ENCODE results near the gene PITX1.

DNA sequence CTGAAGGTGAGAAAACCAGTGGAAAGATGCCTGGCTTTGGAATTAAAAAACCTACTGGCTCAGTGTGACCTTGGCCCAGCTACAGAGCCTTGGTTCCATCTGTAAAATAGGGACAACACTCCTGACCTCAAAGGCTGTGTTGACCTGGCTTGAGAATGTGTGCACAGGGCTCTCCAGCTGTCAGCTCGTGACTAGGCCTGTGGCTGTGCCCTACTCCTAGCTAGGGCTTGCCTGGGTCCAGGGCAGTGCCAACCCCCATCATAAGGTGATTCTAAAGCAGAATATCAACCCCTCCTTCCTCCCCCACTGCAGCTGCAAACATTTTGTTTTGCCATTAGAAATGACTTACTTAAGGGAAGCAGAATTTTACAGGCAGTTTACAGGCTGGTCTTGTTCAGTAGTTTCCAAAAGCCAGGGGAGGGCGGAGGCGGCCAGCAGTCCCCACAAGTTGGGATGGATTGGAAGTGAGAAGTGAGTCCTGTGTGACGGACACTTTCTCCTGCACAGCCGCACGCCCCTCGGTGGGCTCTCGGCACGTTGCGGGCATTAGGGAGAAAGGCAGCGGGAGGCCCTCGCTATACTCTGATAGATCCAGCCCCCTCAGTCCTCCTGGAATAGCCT lies 7.3 kb downstream of the PITX1 start:
- TF ChIP-seq CTCF (CRISPR knock-in tag; IDR thresholded peaks at IDR 0.05) (no peak), NR2C2 (CRISPR knock-in tag; IDR thresholded peaks at IDR 0.05; ENCODE audit: borderline replicate concordance) (no peak), TARDBP (CRISPR knock-in tag; IDR thresholded peaks at IDR 0.05) (no peak), FOXP4 (CRISPR knock-in tag; IDR thresholded peaks at IDR 0.05) (no peak), RAD51 (IDR thresholded peaks at IDR 0.05; ENCODE audit: borderline replicate concordance) (no peak), MAX (IDR thresholded peaks at IDR 0.05) (no peak)
- TF ChIP-seq, protein P1, sequence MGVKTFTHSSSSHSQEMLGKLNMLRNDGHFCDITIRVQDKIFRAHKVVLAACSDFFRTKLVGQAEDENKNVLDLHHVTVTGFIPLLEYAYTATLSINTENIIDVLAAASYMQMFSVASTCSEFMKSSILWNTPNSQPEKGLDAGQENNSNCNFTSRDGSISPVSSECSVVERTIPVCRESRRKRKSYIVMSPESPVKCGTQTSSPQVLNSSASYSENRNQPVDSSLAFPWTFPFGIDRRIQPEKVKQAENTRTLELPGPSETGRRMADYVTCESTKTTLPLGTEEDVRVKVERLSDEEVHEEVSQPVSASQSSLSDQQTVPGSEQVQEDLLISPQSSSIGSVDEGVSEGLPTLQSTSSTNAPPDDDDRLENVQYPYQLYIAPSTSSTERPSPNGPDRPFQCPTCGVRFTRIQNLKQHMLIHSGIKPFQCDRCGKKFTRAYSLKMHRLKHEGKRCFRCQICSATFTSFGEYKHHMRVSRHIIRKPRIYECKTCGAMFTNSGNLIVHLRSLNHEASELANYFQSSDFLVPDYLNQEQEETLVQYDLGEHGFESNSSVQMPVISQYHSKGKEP (CRISPR knock-in tag; IDR thresholded peaks at IDR 0.05): no peak
